NCI-H1092 treated with DMSO at 0.1 percent for 48 hours (cell line): ENCODE data around the gene MRTO4.
"Not testable (repeated sequence)": the region's sequence is repeated elsewhere in the genome, so short reads cannot be mapped to it uniquely, and the experiment has no call there.

ENCODE experiments used
- DNase-seq: peaks from one replicate; lab custom pipeline; 2025; lab: John Stamatoyannopoulos, UW

Gene MRTO4

DNA sequence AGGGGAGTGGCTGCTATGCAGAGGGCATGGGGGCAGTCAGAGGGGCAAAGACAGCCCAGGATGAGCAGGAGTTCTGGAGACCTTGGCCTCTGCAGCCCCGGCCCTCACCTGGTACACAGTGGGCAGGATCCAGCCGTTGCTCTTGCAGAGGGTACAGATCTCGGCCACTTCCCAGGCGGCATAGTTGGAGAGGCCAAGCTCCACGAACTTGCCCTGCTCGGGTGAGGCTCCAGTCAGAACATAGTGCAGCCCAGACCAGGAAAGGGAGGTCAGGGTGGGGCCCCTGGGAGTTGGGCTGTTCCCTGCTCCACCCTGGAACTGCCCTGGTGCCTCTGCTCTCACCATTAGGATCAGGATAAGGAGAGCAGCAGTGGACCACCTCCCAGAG lies 18.7 kb downstream of the MRTO4 start:
- DNase-seq = not testable (repeated sequence)

DNA sequence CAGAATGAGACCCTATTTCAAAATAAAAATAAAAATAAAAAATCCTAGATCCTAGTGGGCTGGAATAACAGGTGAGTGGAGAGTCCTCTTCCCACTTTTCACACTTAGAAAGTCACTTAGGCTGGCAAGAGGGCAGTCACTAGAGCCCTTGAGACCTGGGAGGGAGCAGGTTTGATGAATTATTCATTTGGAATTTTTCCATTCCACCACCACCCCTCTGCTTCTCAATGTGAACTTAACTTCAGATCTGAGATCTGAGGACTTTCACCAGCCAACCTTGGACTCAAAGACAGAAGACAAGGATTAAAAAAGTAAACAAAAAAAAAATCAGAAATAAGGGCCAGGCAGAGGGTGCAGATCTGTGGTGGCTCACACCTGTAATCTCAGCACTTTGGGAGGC lies 20.5 kb downstream of the MRTO4 start:
- DNase-seq = no peak

DNA sequence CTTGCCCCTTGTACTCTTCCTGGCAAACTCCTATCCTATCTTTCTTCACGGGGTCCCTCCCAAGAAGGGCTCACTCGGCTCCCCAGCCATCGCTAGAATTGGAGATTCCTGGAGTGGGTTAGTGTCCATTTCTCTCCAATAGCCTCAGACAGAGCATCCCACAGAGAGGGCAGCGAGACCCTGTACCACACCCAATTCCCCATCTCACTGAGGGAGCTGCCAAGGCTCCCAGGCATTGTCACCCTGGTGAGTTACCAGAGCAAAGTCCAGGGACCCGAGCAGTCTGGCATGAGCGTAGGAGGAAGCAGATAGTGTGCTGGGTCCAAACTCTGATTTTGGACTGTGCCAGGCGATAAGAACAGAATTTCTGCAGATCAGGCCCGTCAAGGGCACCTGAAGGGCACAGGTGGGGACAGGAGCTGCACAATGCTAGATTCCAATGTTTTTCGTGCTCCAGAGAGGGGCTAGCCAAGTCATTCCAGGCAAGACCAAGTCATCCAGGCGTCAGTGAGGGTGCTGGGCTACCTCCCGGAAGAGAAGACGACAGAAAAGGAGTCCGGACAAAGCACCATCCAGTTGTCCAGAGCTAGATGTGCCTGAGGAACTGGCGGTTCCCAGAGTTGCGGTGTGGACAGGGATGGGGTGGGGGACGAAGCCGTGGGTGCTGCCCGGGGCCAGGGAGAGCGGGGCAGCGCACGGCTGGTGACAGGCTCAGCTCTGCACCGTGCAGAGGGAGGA lies 21.7 kb downstream of the MRTO4 start:
- DNase-seq = no peak

DNA sequence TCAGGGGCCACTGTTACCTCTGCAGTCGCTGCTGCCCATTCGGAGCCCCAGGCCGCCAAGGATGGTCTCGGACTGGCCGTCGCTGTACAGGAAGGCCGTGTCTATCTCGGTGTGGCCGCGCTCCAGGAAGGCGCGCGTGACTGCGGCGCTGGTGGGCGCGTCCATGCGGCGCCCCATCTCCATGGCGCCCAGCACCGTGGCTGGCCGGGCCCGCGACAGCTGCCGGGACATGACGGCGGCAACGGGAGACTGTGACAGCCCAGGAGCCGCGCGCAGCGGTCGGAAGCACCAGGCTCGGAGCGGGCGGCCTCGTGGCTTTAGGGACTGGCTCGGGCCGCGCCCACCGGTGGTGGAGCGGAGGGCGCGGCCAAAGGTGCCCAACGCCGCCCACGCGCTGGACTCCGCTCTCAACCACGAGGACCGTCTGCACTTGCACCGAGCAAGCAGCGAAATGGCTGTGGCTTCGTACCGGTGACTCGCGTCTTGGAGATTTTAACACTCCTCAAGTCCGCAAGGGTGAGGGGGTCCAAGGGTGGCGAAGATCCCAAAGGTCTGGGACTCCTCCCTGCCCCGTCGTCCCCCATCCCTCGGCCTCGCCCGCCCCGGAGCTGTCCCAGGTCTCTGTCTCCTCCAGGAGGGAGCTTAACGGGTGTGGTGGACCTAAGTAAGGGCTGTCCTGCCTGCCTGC lies 22.4 kb downstream of the MRTO4 start:
- DNase-seq = not testable (repeated sequence)

DNA sequence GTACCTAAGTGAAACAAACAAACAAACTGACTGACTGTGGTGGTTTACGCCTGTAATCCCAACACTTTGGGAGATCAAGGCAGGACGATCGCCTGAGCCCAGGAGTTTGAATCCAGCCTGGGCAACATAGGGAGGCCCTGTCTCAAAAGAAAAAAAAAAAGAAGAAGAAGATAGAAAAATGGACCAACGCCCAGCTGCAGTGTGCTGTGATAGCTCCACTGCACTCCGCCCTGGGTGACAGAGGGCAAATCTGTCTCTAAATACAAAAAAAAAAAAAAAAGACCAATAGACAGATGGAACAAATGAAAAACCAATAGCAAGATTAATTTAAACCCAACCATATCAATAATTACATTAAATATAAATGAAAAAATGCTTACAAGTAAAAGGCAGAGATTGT lies 23.0 kb downstream of the MRTO4 start:
- DNase-seq = no peak

DNA sequence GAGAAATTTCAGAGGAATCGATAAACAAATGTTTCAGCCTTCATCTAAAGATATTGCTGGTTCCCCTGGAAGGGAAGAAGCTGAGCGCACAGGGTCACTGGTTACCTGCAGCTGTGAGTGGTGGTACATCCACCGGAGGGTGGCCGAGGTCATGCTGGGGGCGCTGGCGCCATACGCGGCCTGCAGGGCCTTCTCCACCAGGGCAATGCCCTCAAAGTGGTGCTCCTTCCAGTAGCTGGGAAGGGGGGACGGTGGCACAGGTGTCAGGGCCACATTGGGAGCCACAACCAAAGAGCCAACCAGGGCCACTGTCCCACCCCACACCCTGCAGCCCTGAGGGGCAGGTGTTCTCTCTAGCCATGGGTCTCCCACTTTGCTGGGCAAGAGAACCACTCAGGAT lies 32.3 kb downstream of the MRTO4 start:
- DNase-seq = no peak

DNA sequence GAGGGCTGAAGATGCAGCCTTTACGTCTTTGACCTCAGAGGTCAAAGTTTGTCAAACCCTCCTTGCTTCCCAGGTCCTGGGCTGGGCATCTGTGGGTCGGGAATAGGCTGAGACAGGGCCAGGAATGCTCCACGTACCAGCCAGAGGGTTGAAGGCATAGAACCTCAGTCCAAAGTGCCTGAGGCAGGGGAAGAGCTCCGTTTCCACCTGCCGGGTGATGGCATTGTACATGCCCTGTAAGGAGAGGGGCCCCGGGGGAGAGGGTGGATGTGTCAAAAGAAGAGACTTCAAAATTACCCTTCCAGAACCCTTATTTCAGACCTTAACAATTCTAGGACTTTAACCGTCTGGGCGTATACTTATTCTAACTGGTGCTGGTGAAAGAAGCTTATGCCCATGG lies 33.3 kb downstream of the MRTO4 start:
- no peak for DNase-seq

DNA sequence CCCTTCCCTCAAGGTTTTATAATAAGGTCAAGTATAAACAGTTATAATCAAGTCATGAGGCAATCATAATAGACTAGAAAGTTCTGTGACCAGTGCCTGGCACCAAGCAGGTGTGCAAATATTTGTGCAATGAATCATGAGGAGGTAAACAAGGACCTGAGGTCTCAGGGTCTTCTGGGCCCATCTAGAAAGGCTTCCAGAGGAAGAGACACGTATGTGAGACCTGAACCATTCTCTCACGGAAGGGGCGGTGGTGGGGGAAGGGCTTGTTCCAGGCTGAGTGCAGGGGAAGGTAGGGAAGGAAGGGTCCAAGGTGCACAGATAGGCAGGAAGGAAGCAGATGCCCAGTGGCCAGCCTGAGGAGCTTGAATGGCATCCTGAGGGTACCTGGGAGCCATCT lies 33.8 kb downstream of the MRTO4 start:
- not testable (repeated sequence) for DNase-seq

DNA sequence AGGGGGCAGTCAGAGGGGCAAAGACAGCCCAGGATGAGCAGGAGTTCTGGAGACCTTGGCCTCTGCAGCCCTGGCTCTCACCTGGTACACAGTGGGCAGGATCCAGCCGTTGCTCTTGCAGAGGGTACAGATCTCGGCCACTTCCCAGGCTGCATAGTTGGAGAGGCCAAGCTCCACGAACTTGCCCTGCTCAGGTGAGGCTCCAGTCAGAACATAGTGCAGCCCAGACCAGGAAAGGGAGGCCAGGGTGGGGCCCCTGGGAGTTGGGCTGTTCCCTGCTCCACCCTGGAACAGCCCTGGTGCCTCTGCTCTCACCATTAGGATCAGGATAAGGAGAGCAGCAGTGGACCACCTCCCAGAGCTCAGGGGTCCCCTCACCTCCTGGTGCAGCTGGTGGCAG lies 34.2 kb downstream of the MRTO4 start:
- not testable (repeated sequence) for DNase-seq

DNA sequence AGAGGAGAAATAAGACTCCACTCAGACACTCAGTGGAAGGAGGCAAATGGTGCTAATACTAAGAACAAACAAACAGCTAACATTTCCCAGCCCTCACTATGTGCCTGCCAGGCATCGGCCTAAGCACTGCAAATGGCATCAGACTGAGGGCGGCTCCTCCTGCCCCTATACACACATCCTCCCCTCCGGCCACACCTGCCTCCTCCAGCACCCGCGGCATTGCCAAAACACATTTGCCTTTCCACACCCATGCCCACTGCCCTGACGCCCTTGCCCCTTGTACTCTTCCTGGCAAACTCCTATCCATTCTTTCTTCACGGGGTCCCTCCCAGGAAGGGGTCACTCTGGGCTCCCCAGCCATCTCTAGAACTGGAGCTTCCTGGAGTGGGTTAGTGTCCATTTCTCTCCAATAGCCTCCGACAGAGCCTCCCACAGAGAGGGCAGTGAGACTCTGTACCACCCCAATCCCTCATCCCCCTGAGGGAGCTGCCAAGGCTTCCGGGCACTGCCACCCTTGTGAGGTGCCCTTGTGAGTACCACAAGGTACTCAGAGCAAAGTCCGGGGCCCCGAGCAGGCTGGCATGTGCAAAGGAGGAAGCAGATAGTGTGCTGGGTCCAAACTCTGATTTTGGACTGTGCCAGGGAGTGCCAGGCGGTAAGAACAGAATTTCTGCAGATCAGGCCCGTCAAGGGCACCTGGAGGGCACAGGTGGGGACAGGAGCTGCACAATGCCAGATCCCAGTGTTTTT lies 36.0 kb downstream of the MRTO4 start:
- no peak for DNase-seq

DNA sequence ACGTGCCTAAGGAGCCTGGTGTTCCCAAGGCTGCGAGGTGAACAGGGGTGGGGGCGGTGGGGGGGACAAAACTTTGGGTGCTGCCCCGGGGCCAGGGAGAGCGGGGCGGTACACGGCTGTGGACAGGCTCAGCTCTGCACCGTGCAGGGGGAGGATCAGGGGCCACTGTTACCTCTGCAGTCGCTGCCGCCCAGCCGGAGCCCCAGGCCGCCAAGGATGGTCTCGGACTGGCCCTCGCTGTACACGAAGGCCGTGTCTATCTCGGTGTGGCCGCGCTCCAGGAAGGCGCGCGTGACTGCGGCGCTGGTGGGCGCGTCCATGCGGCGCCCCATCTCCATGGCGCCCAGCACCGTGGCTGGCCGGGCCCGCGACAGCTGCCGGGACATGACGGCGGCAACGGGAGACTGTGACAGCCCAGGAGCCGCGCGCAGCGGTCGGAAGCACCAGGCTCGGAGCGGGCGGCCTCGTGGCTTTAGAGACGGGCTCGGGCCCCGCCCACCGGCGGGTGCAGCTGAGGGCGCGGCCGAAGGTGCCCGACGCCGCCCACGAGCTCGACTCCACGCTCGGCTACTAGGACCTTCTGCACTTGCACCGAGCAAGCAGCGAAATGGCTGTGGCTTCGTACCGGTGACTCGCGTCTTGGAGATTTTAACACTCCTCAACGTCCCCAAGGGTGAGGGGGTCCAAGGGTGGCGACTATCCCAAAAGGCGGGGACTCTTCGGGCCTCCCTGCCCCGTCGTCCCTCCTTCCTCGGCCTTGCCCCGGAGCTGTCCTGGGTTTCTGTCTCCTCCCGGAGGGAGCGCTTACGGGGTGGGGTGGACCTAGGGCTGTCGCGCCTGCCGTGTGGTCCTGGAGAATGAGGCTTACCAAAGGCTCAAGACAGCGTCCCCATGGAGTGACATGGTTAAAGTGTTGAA lies 37.0 kb downstream of the MRTO4 start, which contains the start of gene AKR7A3:
TSS of gene AKR7A3 (minus strand) at position 447 of the 918 bp plus-strand sequence. CDS start at position 386, 61 bp downstream.
- not testable (repeated sequence) for DNase-seq

DNA sequence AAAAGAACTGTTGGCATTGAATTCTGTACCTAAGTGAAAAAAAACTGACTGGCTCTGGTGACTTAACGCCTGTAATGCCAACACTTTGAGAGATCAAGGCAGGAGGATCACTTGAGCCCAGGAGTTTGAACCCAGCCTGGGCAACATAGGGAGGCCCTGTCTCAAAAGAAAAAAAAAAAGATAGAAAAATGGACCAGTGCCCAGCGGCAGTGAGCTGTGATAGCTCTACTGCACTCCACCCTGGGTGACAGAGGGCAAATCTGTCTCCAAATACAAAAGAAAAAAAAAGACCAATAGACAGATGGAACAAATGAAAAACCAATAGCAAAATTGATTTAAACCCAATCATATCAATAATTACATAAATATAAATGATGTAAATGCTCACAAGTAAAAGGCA lies 37.6 kb downstream of the MRTO4 start:
- DNase-seq = no peak

DNA sequence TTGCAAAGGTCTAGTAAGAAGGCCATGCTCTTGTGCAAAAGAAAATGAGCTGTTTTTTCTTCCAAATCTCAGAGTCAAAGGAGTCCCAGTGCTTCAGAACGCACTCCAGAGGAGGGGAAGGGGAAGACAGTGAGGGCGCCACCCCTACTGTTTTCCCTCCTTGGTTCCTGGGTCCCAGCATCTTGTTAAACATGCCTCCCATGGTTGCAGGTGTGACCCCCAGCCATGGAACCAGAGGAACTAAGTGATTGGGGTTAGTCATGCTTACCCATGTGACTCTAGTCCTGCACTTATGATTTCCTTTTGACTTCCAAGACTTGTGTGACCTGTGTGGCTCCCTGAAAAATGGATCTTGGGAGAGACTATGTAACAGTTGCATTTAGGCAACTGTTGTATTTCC lies 43.0 kb downstream of the MRTO4 start:
- DNase-seq = no peak

DNA sequence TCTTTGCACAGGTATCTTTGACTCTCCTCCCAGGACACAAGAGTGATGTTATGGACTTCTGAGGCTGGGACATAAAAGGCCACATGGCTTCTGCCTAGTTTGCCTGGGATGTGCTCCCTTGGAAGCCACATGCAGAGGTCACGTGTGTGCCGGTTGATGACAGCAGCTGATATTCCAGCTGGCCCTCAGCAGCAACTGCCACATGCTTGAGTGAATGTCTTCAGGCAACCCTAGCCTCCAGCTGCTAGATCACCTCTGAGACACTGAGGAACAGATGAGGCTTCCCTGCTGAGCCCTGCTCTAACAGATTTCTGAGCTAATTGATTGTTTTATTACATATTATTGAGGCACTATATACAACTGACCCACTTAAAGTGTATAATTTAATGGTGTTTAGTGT lies 48.6 kb downstream of the MRTO4 start:
- DNase-seq = no peak

DNA sequence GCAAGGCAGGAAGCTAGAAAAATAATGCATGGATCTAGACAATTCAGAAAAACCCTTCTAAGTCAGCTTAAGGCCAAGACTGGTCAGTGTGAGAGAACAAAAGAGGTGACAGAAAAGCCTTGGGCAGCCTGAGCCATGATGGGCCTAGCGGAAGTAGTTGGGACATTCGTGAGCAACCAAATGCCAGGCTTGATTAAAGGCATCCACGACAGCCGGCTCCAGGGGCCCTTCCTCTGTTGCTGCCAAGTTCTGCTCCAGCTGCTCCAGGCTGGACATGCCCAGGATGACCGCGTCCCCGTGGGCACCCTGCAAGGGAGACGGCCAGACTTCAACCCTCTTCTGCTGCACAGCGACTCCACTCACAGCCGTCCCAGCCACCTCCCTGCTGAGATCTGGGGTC lies 52.5 kb downstream of the MRTO4 start:
- not testable (repeated sequence) for DNase-seq

DNA sequence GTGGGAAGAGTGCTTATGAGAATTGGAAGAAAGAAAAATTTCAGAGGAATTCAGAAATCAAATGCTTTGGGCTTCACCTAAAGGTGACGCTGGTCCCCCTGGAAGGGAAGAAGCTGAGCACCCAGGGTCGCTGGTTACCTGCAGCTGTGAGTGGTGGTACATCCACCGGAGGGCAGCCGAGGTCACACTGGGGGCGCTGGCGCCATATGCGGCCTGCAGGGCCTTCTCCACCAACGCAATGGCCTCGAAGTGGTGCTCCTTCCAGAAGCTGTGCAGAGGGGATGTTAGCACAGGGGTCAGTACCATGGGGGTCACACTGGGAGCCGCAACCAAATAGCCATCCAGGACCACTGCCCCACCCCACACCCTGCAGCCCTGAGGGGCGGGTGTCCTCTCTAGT lies 54.3 kb downstream of the MRTO4 start:
- no peak for DNase-seq

DNA sequence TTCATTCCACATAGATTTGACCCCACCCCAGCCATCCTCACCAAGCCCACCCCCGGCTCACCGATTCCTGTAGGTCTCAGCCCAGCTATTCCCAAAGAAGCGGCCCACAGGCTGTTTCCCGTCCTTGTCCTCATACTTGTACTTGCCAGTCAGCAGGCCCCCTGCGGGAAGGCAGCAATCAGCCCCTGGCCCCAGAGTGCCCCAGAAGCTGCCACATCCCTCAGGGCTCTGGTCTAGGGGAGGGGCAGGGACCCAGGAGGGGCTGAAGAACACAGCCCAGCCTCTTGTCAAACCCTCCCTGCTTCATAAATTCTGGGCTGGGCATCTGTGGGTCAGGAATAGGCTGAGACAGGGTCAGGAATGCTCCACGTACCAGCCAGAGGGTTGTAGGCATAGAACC lies 55.3 kb downstream of the MRTO4 start:
- no peak for DNase-seq

DNA sequence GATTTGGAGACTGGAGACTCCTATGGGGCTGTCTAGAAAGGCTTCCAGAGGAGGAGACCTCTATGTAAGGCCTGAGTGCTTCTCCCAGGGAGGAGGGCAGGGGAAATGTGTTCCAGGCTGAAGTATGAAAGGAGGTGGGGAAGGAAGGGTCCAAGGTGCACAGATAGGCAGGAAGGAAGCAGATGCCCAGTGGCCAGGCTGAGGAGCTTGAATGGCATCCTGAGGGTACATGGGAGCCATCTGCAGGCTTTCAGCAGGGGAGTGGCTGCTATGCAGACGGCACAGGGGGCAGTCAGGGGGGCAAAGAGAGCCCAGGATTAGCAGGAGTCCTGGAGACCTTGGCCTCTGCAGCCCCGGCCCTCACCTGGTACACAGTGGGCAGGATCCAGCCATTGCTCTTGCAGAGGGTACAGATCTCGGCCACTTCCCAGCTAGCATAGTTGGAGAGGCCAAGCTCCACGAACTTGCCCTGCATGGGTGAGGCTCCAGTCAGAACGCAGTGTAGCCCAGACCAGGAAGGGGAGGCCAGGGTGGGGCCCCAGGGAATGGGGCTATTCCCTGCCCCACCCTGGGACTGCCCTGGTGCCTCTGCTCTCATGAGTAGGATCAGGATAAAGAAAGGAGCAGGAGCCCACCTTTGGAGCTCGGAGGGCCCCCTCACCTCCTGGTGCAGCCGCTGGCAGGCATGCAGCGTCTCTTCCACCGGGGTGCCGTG lies 56.3 kb downstream of the MRTO4 start:
- DNase-seq = no peak

DNA sequence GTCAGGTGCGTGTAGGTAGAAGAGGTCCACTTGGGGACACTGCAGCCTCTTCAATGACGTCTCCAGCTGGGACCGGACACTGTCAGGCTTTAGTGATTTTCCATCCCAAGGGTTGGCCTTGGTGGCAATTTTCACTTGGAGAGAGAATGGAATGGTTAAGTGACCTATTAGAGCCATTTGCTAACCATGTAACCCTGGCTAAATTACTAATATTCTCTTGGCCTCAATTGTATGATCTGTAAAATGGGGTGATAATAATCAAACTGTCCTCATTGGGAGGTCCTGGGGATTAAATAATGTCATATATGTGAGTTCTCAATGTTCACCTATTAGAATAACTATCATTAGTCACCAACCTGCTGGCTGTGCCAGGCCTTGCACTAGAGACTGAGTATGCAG lies 56.9 kb downstream of the MRTO4 start:
- no peak for DNase-seq

DNA sequence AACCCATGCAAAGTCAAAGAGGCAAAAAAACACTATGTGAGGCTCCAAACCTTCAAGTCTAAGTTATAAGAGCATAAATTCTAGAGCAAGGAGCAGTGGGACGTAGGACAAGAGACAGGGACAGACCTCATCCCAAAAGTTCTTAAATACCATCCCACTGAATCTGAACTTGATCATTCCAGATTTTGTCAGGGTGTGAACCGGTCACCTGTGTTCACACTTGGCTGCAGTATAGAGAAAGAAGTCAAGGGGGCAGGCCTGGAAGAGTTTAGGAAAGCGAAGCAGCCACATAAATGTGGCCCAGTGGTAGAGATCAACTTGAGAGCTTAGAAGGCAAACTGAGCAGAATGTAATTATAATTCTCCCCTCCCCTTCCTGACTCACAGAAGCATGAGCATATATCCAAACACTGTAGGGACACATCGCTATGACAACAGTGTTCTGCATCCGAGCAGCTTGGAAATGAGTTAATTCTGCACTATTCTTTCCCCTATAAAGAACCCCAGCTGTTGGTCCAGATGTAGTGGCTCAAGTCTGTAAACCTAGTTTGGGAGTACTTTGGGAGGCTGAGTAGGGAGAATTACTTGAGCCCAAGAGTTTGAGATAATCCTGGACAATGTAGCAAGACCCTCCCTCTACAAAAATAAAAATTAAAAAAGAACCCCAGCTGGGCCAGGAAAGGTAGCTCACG lies 57.7 kb downstream of the MRTO4 start:
- no peak for DNase-seq
